CD4-positive, alpha-beta T cell (primary cell): ENCODE results near the gene ZNF385C. TPM values are rescaled to one million over a fixed set of nuclear protein-coding genes. Genes with fewer than 3 reads are reported as not detected.

Experiments
- ATAC-seq: fragments of 200-7000 bp; cut with Tn5 transposase; one replicate; pipeline ENCODE4 v1.10.0; 2022; ENCODE audit warnings: mild to moderate bottlenecking; ENCODE audit not compliant: poor library complexity
- CTCF ChIA-PET: fragments of 350-600 bp; sonication (Branson Sonifier 250); formaldehyde crosslinking; loops from one replicate; lab custom pipeline; 2021; ENCODE audit warnings: antibody characterized with exemption, inconsistent platforms; lab: Charles Lee
- POLR2A ChIA-PET: fragments of 350-600 bp; sonication (Branson Sonifier 250); formaldehyde crosslinking; loops from one replicate; lab custom pipeline; 2021; ENCODE audit warnings: antibody characterized with exemption, inconsistent platforms; lab: Charles Lee
- DNase-seq, 14 experiments: peaks; one replicate each; pipeline ENCODE4 v3.0.0-alpha.2; 2013 to 2020; ENCODE audit warnings: mixed read lengths in 2 of 14
- H3K27ac ChIP-seq, 2 donors: one replicate each; pipeline versions ENCODE4 v1.5.1 to v1.7.0; 2013; ENCODE audit warnings: low read length in 2 of 2, low read depth in 1 of 2, mild to moderate bottlenecking in 1 of 2
- H3K27me3 ChIP-seq, 2 experiments: 1 replicate in 1 of 2; 2 replicates in 1 of 2; pipeline versions ENCODE4 v1.6.1 to v1.7.0; 2013; ENCODE audit warnings: low read length in 2 of 2, control low read depth in 1 of 2, mild to moderate bottlenecking in 1 of 2, moderate library complexity in 1 of 2; ENCODE audit not compliant: insufficient read depth in 2 of 2, control insufficient read depth in 1 of 2
- H3K36me3 ChIP-seq: one replicate; pipeline ENCODE4 v1.6.1; 2013; ENCODE audit warnings: low read length, control low read depth; ENCODE audit not compliant: insufficient read depth
- H3K4me1 ChIP-seq: one replicate; pipeline ENCODE4 v1.6.1; 2013; ENCODE audit warnings: low read length, control low read depth; ENCODE audit not compliant: insufficient read depth
- H3K4me3 ChIP-seq: one replicate; pipeline ENCODE4 v1.5.1; 2013; ENCODE audit warnings: mild to moderate bottlenecking, low read length, moderate library complexity
- H3K9me3 ChIP-seq, 2 experiments: 1 replicate in 1 of 2; 2 replicates in 1 of 2; pipeline versions ENCODE4 v1.6.1 to v1.7.0; 2013; ENCODE audit warnings: low read length in 2 of 2, mild to moderate bottlenecking in 2 of 2, control low read depth in 1 of 2, moderate library complexity in 1 of 2; ENCODE audit not compliant: control insufficient read depth in 1 of 2, insufficient read depth in 1 of 2
- H3K27ac Mint-ChIP-seq: one replicate; pipeline ENCODE4 v1.8.0; 2020; ENCODE audit warnings: mixed read lengths
- H3K27me3 Mint-ChIP-seq: one replicate; pipeline ENCODE4 v1.8.0; 2021; ENCODE audit warnings: mixed read lengths
- H3K36me3 Mint-ChIP-seq: one replicate; pipeline ENCODE4 v1.8.0; 2021; ENCODE audit warnings: low read depth, mixed read lengths
- H3K4me1 Mint-ChIP-seq: one replicate; pipeline ENCODE4 v1.8.0; 2021; ENCODE audit warnings: low read depth, mixed read lengths
- H3K4me3 Mint-ChIP-seq: one replicate; pipeline ENCODE4 v1.8.0; 2020; ENCODE audit warnings: mild to moderate bottlenecking, mixed read lengths
- H3K9me3 Mint-ChIP-seq: one replicate; pipeline ENCODE4 v1.8.0; 2020; ENCODE audit warnings: mixed read lengths
- intact Hi-C, 2 experiments: fragments of 100-400 bp; cut with DNase I in 1 of 2; cut with micrococcal nuclease in 1 of 2; formaldehyde crosslinking; loops; one replicate each; pipeline versions ENCODE4 v1.15.1 to v1.9.0; 2023 to 2025; cut with DNase I, micrococcal nuclease
- total RNA-seq, 174 experiments: library from RNA in 2 of 174; stranded (reverse) in 2 of 174; gene quantifications; one replicate each; pipeline ENCODE4 v1.2.3 and lab custom pipeline; 2021 to 2026
- TF ChIP-seq, protein P1 (sequence below): fragments of 200-600 bp; IDR thresholded peaks from one replicate; pipeline ENCODE4 v1.8.0; 2022; ENCODE audit warnings: antibody characterized with exemption, mild to moderate bottlenecking

The ZNF385C gene
- total RNA-seq, 2 experiments from 2014 or later = 0.20 TPM; not detected in 1

- Mint-ChIP-seq H3K4me3 (no peak overlapping the region), H3K36me3 (peaks cover 97% of the 10 kb centered on the region), H3K27ac (no peak overlapping the region), H3K4me1 (no peaks in the 10 kb centered on the region), H3K27me3 (no peaks in the 10 kb centered on the region), H3K9me3 (no peaks in the 10 kb centered on the region)
- no peaks in the 10 kb centered on the region for H3K4me1 ChIP-seq
- DNase-seq = no peak
- H3K4me3 ChIP-seq = no peak overlapping the region
- H3K27me3 ChIP-seq = no peaks in the 10 kb centered on the region
- ChIA-PET POLR2A (no interaction called here), CTCF (no interaction called here)
- no peak for ATAC-seq
- TF ChIP-seq, protein P1, sequence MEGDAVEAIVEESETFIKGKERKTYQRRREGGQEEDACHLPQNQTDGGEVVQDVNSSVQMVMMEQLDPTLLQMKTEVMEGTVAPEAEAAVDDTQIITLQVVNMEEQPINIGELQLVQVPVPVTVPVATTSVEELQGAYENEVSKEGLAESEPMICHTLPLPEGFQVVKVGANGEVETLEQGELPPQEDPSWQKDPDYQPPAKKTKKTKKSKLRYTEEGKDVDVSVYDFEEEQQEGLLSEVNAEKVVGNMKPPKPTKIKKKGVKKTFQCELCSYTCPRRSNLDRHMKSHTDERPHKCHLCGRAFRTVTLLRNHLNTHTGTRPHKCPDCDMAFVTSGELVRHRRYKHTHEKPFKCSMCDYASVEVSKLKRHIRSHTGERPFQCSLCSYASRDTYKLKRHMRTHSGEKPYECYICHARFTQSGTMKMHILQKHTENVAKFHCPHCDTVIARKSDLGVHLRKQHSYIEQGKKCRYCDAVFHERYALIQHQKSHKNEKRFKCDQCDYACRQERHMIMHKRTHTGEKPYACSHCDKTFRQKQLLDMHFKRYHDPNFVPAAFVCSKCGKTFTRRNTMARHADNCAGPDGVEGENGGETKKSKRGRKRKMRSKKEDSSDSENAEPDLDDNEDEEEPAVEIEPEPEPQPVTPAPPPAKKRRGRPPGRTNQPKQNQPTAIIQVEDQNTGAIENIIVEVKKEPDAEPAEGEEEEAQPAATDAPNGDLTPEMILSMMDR = no peak
- H3K27ac ChIP-seq = no peak overlapping the region
- intact Hi-C loops = no loop called here
- H3K9me3 ChIP-seq = no peaks in the 10 kb centered on the region
- peaks cover 91% of the 10 kb centered on the region for H3K36me3 ChIP-seq
Observed at GRCh38 chr17:41985919-41986318, 112.4 kb downstream of the ZNF385C start.

GRCh38 chr17:41984454-41984853, 113.8 kb downstream of the ZNF385C start:
- Histone ChIP-seq H3K27ac (no peak overlapping the region), H3K4me3 (no peak overlapping the region), H3K9me3 (no peaks in the 10 kb centered on the region), H3K4me1 (no peaks in the 10 kb centered on the region), H3K27me3 (no peaks in the 10 kb centered on the region), H3K36me3 (peaks cover 86% of the 10 kb centered on the region)
- H3K4me1 Mint-ChIP-seq = no peaks in the 10 kb centered on the region
- no peak overlapping the region for H3K27ac Mint-ChIP-seq
- TF ChIP-seq, protein P1 = no peak
- intact Hi-C loops = no loop called here
- no peaks in the 10 kb centered on the region for H3K9me3 Mint-ChIP-seq
- no peaks in the 10 kb centered on the region for H3K27me3 Mint-ChIP-seq
- no peak overlapping the region for H3K4me3 Mint-ChIP-seq
- DNase-seq (no peak), ATAC-seq (no peak)
- peaks cover 98% of the 10 kb centered on the region for H3K36me3 Mint-ChIP-seq
- ChIA-PET CTCF (no interaction called here), POLR2A (no interaction called here)

- Histone ChIP-seq H3K27ac (no peak overlapping the region), H3K27me3 (no peaks in the 10 kb centered on the region), H3K9me3 (no peaks in the 10 kb centered on the region), H3K4me1 (no peaks in the 10 kb centered on the region), H3K4me3 (no peak overlapping the region), H3K36me3 (peaks cover 81% of the 10 kb centered on the region)
- ChIA-PET POLR2A (interaction anchor here (1.6 kb wide), 1 partner anchor 16 kb away, joined by 4 read pairs; the partner anchor contains the start of gene CNP), CTCF (no interaction called here)
- no peak for ATAC-seq
- intact Hi-C loops = no loop called here
- TF ChIP-seq, protein P1 = no peak
- Mint-ChIP-seq H3K27me3 (no peaks in the 10 kb centered on the region), H3K9me3 (no peaks in the 10 kb centered on the region), H3K27ac (no peak overlapping the region), H3K36me3 (peaks cover 93% of the 10 kb centered on the region), H3K4me3 (no peak overlapping the region), H3K4me1 (no peaks in the 10 kb centered on the region)
- DNase-seq = no peak
Observed at GRCh38 chr17:41982026-41982760, 116.1 kb downstream of the ZNF385C start.
